Adrenal gland (tissue), 5 donors: ENCODE measurements around the gene IKZF2.

Source experiments
- CTCF ChIP-seq, 6 experiments: fragments of 450-650 bp in 4 of 6; fragments of 200-600 bp in 2 of 6; sonication (generic) in 1 of 6; IDR thresholded peaks; 1 replicate in 5 of 6; 2 replicates in 1 of 6; pipeline versions ENCODE4 v1.5.1 to v1.8.0; 2016 to 2021; ENCODE audit warnings: antibody characterized with exemption in 6 of 6, mild to moderate bottlenecking in 2 of 6, moderate library complexity in 1 of 6
- POLR2A ChIP-seq, 2 donors: fragments of 450-650 bp; IDR thresholded peaks; one replicate each; pipeline ENCODE4 v1.6.1; 2017; ENCODE audit warnings: antibody characterized with exemption in 2 of 2, mild to moderate bottlenecking in 2 of 2, moderate library complexity in 1 of 2
- donor health status: DM: no; HTN: no; CAD: no.

GRCh38 chr2:213017404-213017803 lies 134.0 kb downstream of the IKZF2 start:
- TF ChIP-seq CTCF (IDR thresholded peaks at IDR 0.05) (no peak), POLR2A (IDR thresholded peaks at IDR 0.05) (no peak)
